IPS-15b (cell line): ENCODE data around the gene MGRN1.

Experiments used
- H3K27me3 ChIP-seq: one replicate; pipeline ENCODE4 v1.6.1; 2013; ENCODE audit warnings: low read length; ENCODE audit not compliant: control insufficient read depth, insufficient read depth
- H3K36me3 ChIP-seq: one replicate; pipeline ENCODE4 v1.6.1; 2013; ENCODE audit warnings: low read length; ENCODE audit not compliant: control insufficient read depth, insufficient read depth
- H3K4me1 ChIP-seq: one replicate; pipeline ENCODE4 v1.6.1; 2013; ENCODE audit warnings: mild to moderate bottlenecking, low read length; ENCODE audit not compliant: control insufficient read depth, insufficient read depth
- H3K4me3 ChIP-seq: one replicate; pipeline ENCODE4 v1.5.1; 2013; ENCODE audit warnings: low read depth, low read length
- H3K9ac ChIP-seq: one replicate; pipeline ENCODE4 v1.6.1; 2013; ENCODE audit warnings: low read depth, mild to moderate bottlenecking, low read length
- H3K9me3 ChIP-seq: one replicate; pipeline ENCODE4 v1.6.1; 2013; ENCODE audit warnings: mild to moderate bottlenecking, low read length; ENCODE audit not compliant: control insufficient read depth, insufficient read depth

Gene MGRN1

DNA sequence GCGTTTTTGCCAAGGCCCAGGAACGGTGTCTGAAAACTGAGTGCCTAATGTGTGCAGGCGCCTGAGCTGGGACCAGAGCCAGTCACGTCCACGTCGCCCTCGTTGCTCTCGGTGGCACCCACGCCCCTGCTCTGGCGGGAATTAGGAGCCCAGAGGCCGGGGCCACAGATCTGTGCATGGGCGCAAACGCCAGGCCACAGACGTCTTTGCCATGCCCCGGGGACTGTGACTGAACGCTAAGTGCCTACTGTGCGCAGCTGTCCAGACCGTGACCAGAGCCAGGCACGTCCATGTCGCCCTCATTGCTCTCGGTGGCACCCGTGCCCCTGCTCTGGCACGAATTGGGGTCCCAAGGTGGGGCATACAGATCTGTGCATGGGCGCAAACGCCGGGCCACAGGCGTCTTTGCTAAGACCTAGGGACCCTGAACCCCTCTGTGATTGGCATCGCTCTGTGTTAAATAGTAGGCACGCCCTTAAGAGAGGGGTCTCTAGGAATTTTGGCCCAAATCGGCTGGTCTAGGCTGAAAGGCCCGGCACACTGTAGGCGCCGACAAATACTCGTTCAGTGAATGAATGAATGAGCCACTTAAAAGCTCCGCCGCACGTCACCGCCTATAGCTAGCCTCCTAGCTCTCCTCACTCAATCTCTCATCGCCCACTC, 9.1 kb upstream of the MGRN1 start:
- Histone ChIP-seq H3K4me3 (peak overlapping the region; percentile 75), H3K36me3 (peaks cover 4% of the 10 kb centered on the region), H3K9ac (peak overlapping the region; percentile 87), H3K27me3 (no peaks in the 10 kb centered on the region), H3K9me3 (no peaks in the 10 kb centered on the region), H3K4me1 (peaks cover 7% of the 10 kb centered on the region)

DNA sequence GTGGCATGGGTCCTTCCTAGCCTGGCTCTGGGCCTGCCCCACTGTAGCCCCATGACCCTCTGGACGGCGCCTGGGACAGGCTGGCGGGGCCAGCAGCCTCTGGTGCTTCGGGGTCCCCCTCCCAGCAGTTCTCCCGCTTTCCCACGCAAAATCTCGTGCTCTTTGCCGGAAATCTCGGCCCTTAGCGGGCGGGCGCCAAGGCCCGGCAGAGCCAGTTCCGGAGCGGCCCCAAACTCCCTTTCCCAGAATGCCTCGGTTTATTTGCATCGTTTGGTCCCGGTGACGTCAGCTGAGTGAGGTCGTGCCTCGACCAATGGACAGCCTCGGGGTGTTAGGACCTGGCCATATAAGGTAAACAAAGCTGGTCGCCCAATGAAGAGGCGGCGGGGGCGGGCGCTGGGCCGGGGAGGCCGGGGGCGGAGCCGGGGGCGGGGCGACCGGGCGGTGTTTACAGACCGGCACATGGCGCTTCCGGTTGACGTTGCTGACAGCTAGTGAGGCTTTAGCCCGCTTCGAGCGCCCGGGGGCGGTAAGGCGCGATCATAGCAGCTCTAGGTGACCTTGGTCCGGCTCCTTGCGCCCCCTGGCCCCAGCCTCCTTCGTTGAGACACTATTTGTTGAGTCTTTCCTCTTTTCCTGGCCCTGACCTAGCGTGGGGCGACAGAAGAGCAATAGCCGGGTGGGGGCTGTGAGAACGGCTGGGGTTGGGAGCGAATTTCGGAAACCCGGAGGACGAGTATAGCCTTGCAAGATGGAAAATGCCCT, 8.4 kb upstream of the MGRN1 start:
- H3K9ac ChIP-seq = peak overlapping the region; percentile 92
- H3K9me3 ChIP-seq = no peaks in the 10 kb centered on the region
- no peaks in the 10 kb centered on the region for H3K27me3 ChIP-seq
- H3K4me1 ChIP-seq = peaks cover 7% of the 10 kb centered on the region
- H3K36me3 ChIP-seq = peaks cover 3% of the 10 kb centered on the region
- H3K4me3 ChIP-seq = peak overlapping the region; percentile 75

DNA sequence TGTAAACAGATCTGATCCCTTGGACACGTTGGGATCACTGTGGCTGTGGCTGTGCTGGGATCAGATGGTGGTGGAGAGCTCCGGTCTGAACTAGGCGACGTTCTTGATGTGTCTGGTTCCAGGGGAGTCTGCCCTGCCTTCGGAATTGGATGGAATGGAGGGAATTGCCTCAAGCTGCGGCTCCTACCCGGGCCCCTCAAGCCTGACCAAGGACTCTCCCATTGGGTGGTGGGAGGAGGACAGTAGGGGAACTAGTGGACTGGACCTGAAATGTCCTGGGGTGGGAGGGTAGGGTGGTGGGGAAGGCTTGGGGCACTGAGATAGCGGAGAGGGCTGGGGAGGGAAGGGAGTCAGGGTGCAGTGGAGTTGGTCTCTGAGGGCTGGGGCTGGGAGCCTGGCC, 6.7 kb upstream of the MGRN1 start:
- H3K4me3 ChIP-seq = no peak overlapping the region
- no peaks in the 10 kb centered on the region for H3K27me3 ChIP-seq
- H3K9me3 ChIP-seq = no peaks in the 10 kb centered on the region
- H3K36me3 ChIP-seq = no peaks in the 10 kb centered on the region
- H3K4me1 ChIP-seq = peaks cover 5% of the 10 kb centered on the region
- no peak overlapping the region for H3K9ac ChIP-seq

DNA sequence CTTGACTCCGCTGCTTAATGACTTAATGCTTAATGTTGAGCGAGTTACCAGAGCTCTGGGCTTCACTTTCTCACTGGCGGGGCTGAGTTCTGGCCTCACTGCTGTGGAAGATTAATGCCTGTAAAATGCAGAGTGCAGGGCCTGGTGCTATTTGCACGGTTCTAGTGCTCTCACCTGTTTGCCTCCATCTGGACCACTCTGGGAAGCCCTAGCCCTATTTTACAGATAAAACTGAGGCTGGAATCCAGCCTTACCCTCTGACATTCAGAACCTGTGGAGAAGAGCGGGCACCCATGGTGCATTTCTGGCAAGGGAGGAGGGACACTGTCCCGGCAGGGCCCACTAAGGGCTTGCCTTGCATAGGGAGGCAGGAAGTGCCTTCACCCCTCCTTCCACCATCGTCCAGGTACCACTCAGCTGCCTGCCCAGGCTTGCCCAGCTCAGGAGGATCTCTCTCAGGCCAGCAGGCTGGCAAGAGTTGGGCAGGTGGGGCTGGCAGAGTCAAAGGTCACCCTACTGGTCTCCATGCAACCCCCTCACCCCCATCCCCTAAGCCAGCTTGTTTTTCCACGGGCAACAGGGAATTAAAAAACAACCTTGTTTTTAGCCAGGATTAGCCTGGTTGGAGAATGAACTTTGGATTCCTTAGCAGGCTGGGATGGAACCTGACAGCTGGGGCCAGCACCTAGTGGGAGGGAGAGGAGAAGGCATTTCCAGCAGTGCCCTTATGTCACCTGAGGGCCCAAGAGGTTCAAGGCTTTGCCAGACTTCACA, 5.8 kb upstream of the MGRN1 start:
- H3K27me3 ChIP-seq = no peaks in the 10 kb centered on the region
- peaks cover 4% of the 10 kb centered on the region for H3K4me1 ChIP-seq
- H3K9ac ChIP-seq = peak overlapping the region; percentile 37
- no peaks in the 10 kb centered on the region for H3K36me3 ChIP-seq
- no peak overlapping the region for H3K4me3 ChIP-seq
- no peaks in the 10 kb centered on the region for H3K9me3 ChIP-seq

DNA sequence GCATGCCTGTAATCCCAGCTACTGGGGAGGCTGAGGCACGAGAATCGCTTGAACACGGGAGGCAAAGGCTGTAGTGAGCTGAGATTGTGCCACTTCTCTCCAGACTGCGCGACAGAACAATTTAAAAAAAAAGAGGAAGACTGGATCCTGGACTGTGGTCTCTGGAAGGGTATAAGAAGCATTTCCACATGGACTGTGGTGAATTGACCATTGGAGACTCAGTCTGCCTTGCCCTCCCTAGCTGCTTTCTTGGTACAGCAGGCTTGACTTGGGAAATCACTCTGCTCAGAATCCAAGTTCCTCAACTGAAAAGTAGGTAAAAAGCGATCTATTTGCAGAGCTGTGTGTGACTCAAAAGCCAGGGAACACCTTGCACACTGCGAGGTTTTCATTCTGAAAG, 1.0 kb upstream of the MGRN1 start:
- Histone ChIP-seq H3K4me1 (peaks cover 4% of the 10 kb centered on the region), H3K9ac (no peak overlapping the region), H3K36me3 (peaks cover 5% of the 10 kb centered on the region)

DNA sequence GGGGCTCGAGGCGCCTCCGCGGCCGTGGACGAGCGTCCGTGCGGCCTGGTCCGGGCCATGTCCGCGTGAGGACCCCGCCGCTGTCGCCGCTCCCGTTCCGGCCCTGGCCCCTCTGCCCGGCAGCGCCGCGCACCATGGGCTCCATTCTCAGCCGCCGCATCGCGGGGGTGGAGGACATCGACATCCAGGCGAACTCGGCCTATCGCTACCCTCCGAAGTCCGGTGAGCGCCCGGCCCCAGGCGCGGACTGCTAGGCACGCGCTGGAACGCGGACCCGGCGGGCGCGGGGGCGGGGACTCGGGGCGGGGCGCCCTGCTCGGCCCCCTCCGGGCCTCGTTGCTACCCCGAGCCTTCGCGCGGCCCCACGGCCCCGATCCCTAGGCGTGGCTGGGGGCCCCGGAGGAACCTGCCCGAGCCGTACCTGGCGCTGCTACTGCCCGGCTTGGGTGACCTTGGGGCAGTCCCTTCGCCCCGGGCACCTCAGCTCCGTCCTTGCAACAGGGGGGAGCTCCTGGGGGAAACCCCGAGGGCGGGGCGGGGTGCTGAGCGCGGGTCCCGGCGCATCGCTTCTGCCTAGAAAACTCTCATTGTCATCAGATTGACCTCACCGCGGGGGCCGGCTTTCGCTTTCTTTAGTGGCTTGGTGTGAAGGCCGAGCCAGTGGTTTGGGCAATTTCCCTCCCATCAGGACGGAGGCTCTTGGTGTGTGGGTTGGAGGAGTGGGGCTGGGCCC, 367 bp downstream of the MGRN1 start:
- Histone ChIP-seq H3K27me3 (no peaks in the 10 kb centered on the region), H3K4me1 (peaks cover 4% of the 10 kb centered on the region), H3K36me3 (peaks cover 5% of the 10 kb centered on the region), H3K4me3 (peak overlapping the region; percentile 83), H3K9ac (peak overlapping the region; percentile 87), H3K9me3 (no peaks in the 10 kb centered on the region)

More for the DNA sequence above, 1.0 kb upstream of the MGRN1 start:
- Histone ChIP-seq H3K9me3 (no peaks in the 10 kb centered on the region), H3K4me3 (no peak overlapping the region), H3K27me3 (no peaks in the 10 kb centered on the region)

DNA sequence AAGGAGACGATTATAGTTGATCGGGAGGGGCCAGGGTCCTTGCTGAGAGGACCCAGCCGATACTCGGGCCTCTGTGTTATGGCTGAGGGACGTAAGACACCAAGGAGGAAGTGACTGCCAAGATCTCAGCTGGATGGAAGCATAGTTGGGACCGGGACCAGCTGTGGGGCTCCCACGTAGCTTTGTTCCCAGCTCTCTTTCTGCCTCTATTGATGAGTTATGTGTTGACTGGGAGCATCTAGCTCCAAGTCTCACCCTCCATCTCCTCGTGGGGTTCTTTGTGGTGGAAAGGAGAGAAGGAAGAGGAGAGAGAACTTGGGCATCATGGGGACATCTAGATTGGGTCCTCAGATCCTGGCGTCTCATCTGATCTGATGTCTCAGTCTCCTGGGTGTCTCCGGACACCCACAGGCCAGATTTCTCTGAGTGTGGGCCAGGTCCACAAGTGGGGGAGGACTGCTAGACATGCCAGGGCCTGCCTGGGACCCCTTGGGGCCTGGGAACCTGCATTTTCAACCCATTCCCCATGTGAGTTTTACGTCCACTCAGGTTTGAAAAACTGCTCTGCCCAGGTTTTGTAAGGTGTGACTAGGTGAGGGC, 1.0 kb downstream of the MGRN1 start:
- peaks cover 5% of the 10 kb centered on the region for H3K36me3 ChIP-seq
- peak overlapping the region; percentile 83 for H3K4me3 ChIP-seq
- H3K9me3 ChIP-seq = no peaks in the 10 kb centered on the region
- H3K4me1 ChIP-seq = peaks cover 4% of the 10 kb centered on the region
- peak overlapping the region; percentile 87 for H3K9ac ChIP-seq
- H3K27me3 ChIP-seq = no peaks in the 10 kb centered on the region

DNA sequence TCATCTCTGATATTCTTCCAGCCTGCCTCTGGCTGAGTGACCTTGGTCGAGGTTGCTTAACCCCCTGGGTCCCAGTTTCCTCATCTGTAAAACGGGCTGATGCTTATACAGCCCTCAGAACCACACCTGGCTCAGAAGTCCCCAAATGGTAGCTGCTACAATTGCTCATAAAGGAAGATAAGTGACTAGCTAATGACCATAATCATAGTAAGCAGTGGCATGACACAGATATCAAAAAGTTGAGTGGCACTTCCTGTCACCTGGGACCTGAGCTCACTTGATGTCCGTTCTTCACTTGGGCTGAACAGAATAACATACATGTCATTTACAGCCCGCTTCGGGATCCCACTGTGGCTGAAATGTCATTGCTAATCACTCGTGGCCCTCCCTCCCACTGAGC, 1.8 kb downstream of the MGRN1 start:
- H3K27me3 ChIP-seq = no peaks in the 10 kb centered on the region
- H3K4me3 ChIP-seq = peak overlapping the region; percentile 83
- no peak overlapping the region for H3K9ac ChIP-seq

DNA sequence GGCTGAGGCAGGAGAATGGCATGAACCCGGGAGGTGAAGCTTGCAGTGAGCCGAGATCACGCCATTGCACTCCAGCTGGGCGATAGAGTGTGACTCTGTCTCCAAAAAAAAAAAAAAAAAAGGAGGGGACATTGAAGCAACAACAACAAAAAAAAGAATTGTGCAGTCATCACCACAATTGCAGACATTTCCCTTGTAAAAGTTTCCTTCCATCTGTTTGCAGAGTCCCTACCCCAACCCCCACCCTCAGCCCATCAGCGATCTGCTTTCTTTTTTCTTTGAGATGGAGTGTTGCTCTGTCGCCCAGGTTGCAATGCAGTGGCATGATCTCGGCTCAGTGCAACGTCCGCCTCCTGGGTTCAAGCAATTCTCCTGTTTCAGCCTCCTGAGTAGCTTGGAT, 3.7 kb downstream of the MGRN1 start:
- H3K4me1 ChIP-seq = peaks cover 4% of the 10 kb centered on the region
- H3K9ac ChIP-seq = no peak overlapping the region
- no peak overlapping the region for H3K4me3 ChIP-seq
- H3K9me3 ChIP-seq = no peaks in the 10 kb centered on the region
- no peaks in the 10 kb centered on the region for H3K27me3 ChIP-seq
- peaks cover 5% of the 10 kb centered on the region for H3K36me3 ChIP-seq

More for the DNA sequence above, 1.8 kb downstream of the MGRN1 start:
- Histone ChIP-seq H3K4me1 (peaks cover 4% of the 10 kb centered on the region), H3K9me3 (no peaks in the 10 kb centered on the region), H3K36me3 (peaks cover 5% of the 10 kb centered on the region)

DNA sequence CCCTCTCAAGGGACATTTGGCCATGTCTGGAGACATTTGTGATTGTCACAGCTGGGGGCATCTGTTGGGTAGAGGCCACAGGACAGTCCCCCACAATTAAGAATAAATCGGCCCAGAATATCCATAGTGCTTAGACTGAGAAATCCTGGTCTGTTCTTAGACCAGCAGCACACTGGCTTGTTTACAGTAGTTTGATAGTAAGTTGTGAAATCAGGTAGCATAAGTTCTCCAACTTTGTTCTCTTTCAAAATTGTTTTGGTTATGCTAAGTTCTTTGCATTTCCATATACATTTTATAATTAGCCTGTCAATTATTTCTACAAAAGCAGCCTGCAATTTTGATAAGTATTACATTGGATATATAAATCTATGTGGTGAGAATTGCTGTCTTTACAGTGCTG, 6.8 kb downstream of the MGRN1 start:
- Histone ChIP-seq H3K9me3 (no peaks in the 10 kb centered on the region), H3K36me3 (peaks cover 8% of the 10 kb centered on the region), H3K27me3 (no peaks in the 10 kb centered on the region), H3K4me1 (no peaks in the 10 kb centered on the region), H3K4me3 (no peak overlapping the region), H3K9ac (no peak overlapping the region)
